Activated CD8-positive, alpha-beta memory T cell treated with anti-CD3 and anti-CD28 coated beads for 24 hours (primary cell): ENCODE results near the gene UTP11.
"Not testable (repeated sequence)": the region's sequence is repeated elsewhere in the genome, so short reads cannot be mapped to it uniquely, and the experiment has no call there.

Experiments
- DNase-seq: peaks from one replicate; pipeline ENCODE4 v3.0.0-alpha.2; 2020

Gene UTP11, protein sequence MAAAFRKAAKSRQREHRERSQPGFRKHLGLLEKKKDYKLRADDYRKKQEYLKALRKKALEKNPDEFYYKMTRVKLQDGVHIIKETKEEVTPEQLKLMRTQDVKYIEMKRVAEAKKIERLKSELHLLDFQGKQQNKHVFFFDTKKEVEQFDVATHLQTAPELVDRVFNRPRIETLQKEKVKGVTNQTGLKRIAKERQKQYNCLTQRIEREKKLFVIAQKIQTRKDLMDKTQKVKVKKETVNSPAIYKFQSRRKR

DNA sequence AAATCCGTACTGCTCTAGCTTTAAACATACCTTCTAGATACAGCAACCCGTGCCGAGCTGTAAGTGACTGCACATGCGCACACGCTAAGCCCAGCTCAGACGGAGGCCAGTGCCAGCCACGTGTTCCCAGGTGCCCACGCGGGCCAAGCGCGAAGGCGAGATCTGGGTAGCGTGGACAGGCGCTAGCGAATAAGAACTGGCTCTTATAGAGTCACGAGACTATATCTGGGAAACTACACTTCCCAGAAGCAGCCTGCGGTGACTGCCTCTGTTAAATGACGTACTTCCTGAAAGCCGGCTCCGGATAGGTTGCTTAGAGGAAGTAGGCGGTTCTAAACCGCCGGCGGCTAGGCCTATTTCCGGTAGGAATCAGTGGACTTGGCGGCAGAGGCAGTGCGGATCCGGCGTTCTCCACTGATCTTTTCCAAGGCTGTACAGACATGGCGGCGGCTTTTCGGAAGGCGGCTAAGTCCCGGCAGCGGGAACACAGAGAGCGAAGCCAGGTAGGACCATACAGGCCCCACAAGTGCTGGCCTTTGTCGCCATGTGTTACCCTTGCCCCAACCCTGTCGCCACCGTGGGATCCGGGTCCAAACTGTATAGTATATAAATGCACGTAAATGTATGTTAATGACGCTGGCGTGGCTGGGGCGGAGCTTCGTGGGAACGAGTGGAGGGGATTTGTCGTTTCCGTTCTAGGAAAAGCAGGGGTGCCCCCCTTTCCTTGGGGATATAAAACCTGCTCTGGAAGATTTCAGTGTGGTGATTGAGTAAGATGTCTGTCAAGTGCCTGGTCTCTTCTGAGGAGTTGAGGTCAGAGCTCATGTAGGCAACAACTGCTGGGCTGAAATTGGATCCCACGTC, at the start of gene UTP11:
Gene UTP11, plus strand, starts transcription at position 372 of the 864 bp plus-strand sequence. Its CDS starts 69 bp downstream, at position 441.
- peak; percentile 92 for DNase-seq

DNA sequence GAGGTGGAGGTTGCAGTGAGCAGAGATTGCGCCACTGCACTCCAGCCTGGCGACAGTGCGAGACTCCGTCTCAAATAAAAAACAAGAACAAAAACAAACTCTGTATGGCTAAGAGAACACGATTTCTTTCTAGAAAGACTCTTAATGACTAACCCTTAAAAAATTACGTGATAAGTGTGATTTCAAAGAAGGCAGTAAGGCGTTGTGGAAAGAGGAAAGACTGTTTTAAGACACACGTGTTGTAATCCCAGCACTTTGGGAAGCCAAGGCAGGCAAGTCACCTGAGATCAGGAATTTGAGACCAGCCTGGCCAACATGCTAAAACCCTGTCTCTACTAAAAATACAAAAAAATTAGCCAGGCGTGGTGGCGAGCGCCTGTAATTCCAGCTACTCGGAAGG, 48.4 kb upstream of the UTP11 start:
- DNase-seq, result not testable (repeated sequence)

DNA sequence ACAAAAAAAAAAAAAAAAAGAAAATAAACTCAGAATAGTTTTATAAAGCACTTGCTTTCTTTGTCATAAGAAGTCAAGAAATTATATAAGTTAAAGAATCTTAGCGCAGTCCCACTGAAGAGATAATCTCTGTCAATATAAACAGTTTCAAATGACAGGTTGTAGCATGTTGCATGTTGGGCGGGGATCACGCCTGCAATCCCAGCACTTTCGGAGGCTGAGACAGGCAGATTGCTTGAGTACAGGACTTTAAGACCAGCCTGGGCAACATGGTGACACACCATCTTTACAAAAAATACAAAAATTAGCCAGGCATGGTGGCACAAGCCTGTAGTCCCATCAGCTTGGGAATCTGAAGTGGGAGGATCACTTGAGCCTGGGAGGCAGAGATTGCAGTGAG, 47.2 kb upstream of the UTP11 start:
- no peak for DNase-seq

DNA sequence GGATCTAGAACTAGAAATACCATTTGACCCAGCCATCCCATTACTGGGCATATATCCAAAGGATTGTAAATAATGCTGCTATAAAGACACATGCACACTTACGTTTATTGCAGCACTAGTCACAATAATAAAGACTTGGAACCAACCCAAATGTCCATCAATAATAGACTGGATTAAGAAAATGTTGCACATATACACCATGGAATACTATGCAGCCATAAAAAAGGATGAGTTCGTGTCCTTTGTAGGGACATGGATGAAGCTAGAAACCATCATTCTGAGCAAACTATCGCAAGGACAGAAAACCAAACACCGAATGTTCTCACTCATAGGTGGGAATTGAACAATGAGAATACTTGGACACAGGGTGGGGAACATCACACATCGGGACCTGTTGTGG, 38.9 kb upstream of the UTP11 start:
- DNase-seq, result not testable (repeated sequence)

DNA sequence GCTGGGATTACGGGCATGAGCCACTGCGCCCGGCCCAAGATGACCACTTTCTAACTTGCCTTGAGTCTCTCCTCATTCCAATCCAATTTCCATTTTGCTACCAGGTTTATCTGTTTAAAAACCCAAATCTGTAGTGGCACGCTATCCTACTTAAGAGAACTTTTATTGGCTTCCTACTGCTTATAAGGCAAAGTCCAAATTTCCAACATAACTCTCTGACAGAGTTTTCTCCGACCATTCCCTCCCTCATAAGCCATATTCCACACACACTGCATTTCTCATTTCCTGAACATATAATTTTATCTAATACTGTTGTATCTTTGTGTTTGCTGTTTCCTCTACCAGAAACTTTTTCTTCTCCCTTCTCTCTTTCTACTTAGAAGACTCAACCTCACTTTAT, 38.0 kb upstream of the UTP11 start:
- no peak for DNase-seq

DNA sequence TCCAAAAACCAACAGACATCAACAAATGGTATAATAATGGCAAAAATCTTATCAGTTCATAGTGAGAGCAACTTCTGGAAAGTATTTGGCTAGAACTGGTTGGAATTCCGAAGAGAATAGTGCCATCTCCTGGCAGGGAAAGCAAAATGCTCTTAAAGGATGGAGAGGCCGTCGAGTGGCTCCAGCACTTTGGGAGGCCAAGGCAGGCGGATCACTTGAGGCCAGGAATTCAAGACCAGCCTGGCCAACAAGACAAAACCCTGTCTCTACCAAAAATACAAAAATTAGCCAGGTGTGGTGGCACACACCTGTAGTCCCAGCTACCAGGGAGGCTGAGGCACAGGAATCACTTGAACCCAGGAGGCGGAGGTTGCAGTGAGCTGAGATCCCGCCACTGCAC, 37.5 kb upstream of the UTP11 start:
- not testable (repeated sequence) for DNase-seq

DNA sequence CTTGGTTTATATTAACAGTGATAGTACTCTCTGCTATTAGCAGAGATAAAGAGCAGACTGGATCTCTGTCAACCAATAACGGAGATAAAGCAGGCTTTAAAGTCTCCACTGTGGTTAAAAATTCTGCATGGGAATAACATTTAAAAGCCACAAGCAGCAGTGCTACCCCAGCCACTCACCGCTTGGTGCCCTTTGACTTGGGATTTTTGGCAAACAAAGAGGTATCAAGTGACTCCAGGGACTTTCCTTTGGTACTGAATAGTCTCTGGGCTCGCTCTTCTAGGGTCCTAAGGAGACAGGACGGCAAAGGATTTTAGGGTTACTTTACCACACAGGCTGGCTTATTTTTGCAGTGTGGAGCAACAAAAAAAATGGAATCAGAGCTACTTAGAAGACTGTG, 34.0 kb upstream of the UTP11 start:
- no peak for DNase-seq

DNA sequence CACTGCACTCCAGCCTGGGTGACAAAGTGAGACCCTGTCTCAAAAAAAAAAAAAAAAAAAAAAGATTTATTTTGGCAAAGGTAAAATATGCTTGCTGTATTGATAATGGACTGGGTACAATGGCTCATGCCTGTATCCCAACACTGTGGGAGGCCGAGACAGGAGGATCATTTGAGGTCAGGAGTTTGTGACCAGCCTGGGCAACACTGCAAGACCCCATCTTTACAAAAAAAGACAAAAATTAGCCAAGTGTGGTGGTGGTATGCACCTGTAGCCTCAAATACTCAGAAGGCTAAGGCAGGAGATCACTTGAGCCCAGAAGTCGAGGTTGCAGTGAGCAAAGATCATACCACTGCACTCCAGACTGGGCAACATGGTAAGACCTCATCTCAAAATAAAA, 29.0 kb upstream of the UTP11 start:
- no peak for DNase-seq

DNA sequence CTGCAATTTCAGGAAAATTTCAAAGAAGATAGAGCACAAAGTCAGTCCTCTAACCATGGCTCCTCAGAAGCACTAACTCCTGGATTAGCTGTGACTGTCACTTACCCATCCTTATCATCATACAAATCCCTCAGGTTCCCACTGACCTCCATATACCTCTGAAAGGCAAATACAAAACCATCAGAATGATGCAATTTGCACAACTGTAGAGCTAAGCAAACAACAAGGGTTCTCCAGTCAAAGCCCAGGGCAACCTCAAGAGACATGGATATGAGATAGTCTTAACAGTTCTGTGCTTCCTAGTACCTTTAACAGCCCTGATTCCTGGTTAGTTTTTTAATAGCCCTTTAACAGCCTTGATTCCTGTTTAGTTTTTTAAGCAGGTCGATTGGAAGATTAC, 24.9 kb upstream of the UTP11 start:
- no peak for DNase-seq

DNA sequence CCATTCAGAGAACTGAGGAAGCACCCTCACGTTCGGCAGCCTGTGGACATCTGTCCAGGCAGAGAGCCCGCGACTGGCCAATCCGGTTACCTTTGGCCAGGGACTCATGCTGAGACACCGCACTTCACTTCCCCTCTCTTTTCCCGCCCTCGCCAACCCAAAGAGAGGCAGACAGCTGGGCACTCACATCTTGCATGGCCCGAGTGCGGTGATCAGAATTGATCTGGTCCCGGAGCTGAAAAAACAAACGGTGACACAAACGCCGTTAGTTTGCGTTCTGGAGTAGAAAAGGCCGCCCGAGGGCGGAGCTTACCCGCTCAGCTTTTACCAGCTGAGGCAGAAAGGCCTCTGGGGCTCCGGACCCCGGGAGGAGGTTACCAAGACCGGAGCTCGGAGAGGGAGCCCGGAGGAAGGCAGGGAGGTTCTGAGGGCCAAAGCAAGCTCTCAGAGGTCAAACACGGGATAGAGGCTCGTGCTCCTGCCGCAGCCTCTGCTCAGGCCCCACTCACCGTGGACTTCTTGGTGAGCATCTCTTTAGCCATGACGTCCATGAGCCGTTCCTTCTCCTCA, 23.1 kb upstream of the UTP11 start:
- peak; percentile 76 for DNase-seq

DNA sequence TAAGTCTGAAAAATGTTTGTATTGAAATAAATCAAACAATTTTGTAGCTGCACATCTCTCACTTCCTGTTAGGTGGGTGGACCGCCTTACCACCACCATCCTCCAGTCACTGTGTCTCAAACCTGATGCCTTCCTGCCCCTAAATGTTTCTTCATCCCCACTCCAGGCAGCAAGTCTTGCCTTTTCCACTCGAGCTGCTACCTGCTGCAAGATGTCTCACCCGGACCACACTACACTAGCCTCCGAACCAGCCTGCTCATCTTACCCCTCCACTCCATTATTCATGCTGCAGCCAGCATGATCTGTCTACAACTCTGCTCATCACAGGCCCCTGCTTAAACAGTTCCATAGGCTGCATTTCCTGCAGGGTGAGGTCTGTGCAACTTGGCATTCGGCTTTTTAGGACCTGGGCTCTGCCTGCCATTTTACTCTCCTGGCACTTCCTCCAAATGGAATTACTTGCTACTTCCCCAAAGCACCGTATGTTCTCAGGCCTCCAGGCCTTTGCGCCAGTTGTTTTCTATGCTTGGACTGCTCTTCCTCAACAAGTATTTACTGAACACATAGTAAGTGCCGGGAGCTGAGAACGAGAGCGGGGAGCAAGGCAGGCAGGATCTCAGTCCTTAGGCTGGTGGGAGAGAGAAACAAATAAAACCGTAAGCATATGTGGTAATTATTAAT, 17.5 kb upstream of the UTP11 start:
- no peak for DNase-seq

DNA sequence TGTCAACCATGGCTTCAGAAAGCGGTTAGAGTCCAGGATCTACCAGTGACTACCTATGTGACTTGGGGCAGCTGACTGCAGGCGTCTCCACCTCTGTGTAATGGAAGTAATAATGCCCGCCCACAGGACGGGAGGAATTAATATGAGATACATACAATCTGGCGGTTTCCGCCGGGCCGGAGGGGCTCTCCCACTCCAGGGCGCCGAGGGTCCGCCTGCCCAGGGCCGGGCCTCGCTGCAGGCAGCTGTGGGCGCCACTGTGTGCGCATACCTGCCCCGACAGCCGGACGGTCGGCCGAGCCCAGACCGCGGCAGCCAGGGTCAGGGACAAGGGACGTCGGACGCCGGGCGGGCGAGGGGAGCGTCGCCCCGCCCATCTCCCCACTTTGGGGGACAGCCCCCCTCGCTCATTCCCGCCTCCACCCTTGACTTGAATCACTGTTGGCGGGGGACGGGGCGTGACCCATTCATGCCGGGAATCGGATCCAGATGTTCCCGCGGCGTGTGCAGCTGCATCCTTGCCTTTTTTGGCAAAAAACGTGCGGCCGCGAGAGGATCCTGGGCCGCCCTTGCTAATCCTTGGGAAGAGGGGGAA, 16.7 kb upstream of the UTP11 start:
- peak; percentile 78 for DNase-seq

DNA sequence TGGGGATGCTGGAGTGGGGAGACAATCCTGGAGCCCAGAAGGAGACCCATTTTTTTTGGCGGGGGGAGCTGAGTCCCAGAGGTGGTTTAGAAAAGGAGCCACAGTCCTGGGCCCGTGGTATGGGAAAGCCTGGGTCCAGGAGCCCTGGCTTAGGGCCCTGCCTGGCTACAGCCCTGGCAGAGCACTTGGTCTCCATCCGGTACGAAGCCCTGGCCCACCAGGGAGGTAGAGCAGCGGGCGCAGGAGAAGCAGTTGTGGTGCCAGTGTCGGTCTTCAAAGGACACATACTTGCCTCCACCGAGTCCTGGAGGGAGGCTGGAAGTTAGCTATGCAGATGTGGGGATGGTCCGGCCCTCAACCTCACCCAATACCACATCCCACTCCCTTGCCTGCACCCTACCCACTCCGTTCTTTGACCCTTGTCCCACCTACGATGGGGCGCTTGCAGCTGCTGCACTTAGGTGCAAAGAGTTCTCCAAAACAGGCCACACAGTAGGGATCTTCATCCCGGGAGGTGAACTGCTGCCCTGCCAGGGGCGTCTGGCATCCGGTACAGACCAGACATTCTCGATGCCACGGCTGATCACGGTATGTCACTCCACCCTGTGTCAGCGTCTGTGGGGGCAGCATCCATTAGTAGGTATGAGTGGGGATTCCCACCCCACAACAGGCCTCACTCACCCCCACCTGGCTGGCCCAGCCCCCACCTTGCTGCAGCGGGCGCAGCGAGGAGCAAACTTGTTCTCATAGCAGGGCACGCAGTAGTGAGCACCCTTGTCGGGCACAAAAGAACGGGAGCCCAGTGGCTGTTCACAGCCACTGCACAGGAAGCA, 15.1 kb upstream of the UTP11 start:
- no peak for DNase-seq

DNA sequence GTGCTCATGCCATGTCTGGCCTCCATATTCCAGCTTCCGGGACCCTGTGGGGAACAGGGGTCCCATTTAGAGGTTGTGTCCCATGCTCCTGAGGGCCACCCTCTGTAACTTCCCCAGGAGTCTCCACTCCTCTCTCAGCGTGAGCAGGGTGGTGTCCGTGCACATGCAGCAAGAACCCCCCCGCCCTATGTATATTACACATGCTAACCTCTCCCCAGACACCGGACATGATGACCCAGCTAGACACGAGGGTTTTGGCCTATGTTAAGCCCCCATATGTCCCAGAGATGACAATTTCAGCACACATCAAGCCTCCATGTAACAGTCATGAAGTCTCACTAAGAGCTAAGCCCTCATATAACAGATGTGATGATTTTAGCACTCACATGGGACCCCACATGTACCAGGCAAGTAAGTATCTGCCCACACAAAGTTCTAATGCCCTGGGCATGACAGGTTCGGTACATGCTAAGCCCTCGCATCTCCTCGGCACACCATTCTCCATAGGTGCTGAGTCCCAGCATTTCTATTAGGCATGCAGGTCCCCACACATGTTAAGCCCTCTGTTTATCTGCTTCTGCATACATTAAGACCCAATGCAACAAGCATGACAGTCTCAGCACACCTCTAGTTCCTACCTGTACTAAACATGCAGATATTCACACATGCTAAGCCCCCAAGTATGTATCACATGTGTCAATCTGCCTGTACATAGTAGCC, 14.3 kb upstream of the UTP11 start:
- no peak for DNase-seq

DNA sequence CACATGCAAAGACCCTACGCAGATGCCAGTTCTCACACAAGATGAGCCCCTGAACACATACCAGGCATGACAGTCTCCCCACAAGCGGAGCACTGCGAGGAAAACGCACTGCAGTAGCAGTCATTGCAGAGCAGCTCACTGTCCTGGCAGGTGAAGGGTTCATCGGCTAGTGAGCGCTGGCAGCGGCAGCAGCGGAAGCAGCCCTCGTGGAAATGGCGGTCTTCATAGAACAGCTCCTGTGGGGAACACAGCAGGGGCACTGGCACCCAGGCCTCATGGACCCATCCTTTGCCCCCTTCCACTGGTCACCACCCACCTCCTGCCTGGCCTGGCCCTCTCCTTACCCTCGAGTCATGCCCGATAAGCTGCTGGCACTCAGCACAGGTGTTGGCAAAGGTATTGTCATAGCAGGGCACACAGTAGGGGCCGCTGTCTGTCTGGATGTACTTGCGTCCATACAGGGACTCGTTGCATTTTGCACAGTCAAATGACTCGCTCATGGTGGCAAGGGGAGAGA, 13.6 kb upstream of the UTP11 start:
- no peak for DNase-seq

DNA sequence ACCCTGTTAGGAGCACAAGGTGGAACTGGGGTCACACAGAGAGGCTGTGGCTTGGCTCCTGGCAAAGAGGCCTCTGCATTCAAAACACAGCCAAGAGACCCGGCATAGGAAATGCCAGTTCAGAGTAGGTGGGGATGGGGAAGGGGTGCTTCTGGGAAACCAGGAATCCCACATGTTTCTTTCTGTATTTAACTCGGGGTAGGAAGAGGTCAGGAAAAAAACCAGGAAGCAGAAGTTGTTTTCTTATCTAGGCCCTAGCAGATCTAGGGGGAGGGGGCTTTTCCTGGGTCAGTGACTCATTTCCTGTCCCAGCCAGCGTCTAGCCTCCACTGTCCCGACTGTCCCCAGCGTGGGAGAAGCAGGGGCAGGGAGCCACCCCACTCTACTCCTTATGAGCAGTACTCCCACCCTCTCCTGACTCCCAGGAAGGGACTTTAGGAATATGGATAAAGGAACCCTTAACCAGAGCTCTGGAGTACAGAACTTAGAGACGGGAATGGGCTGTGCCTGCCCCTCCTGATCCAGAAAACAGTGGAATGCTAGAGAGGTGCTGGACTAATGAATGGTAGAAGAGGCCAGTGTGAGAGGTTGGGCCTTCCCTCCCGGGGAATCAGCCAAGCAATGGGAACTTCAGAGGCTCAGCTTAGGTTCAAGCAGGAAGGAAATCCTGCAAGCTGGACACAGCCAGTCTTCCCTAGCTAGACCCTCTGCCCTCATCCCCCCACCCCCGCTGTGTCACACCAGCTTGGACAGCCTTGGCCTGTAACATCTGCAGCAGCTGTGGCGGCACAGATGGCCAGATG, 12.9 kb upstream of the UTP11 start:
- DNase-seq, result no peak

DNA sequence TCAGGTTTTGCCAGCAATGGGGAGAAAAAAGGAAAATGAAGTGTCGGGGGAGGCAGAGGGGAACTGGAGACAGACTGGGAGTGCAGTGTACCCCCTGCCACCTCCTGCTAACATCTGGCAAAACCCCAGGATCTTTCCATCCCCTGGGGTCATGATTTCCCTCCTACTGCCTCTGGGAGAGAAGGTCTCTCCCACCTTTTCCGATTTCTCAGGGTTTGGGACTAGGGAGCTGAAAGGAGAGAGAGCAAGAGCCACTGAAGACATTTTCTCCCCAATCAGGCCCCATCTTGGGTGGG, 12.4 kb upstream of the UTP11 start:
- DNase-seq, result no peak

DNA sequence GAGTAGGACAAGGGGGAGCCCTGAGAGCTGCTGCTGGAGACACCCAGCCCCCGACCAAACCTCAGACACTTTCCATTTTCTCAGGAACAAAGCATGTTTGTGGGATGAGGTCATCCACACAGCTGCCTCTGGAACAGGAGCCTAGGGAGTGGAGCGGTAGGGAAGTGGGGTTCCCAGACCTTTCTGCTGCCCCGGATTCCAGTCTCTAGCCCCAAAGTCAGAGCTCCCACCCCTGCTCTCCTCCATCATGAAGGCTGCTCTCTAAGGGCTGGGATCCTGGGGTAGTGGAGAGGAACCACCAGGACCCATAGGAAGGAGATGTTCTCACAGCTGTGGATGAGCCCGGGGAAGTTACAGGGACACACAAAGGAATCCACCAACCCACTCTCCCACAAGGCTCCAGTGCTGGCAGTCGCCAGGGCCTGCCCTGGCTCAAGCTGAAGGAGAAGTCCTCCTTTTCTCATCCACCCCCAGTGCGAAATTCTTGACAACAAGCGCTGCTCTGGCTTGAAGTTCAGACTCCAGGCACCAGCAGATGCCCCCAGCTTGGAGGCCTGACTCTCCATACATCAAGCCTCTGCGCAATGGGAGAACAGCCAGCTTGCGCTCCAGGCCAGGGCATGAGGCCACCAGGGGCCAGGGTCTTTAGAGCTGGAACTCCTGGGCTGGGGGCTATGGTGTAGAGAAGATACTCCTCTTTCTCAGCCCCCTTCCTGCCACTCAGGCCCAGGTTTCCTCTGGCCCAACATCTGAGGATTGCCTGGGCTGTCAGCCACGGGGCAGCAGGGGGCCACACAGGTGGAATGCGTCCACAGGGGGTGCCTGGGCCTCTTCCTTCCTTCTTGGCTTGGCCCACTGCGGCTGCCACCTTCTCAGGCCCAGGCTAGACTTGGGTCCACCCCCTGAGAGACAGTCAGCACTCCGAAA, 11.7 kb upstream of the UTP11 start:
- no peak for DNase-seq
